Esophagus squamous epithelium (tissue), 4 donors: ENCODE results near the gene URGCP.
"Not testable (repeated sequence)": the region's sequence is repeated elsewhere in the genome, so short reads cannot be mapped to it uniquely, and the experiment has no call there.

Experiments used
- POLR2A ChIP-seq, 4 donors: fragments of 450-650 bp; IDR thresholded peaks; one replicate each; pipeline ENCODE4 v1.6.1; 2017; ENCODE audit warnings: antibody characterized with exemption in 4 of 4, mild to moderate bottlenecking in 4 of 4, moderate library complexity in 3 of 4
- TF ChIP-seq, protein P1 (sequence below), 6 experiments: fragments of 450-650 bp in 4 of 6; fragments of 200-600 bp in 2 of 6; sonication (generic) in 2 of 6; IDR thresholded peaks; one replicate each; pipeline ENCODE4 v1.5.1; 2016 to 2019; ENCODE audit warnings: antibody characterized with exemption in 6 of 6, mild to moderate bottlenecking in 4 of 6, moderate library complexity in 4 of 6

DNA sequence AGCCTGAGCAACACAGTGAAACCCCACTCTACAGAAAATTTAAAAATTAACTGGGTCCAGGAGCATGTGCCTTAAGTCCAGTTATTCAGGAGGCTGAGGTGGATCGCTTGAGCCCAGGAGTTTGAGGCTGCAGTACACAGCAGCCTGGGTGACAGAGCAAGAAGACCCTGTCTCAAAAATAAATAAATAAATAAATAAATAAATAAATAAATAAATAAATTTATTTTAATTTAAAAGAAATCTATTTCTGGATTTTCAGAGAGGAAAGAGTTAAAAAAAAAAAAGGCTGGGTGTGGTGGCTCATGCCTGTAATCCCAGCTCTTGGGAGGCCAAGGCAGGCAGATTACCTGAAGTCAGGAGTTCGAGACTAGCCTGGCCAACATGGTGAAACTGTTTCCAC is 7.8 kb downstream of the URGCP start:
- not testable (repeated sequence) for TF ChIP-seq POLR2A (IDR thresholded peaks at IDR 0.05)
- TF ChIP-seq, protein P1, sequence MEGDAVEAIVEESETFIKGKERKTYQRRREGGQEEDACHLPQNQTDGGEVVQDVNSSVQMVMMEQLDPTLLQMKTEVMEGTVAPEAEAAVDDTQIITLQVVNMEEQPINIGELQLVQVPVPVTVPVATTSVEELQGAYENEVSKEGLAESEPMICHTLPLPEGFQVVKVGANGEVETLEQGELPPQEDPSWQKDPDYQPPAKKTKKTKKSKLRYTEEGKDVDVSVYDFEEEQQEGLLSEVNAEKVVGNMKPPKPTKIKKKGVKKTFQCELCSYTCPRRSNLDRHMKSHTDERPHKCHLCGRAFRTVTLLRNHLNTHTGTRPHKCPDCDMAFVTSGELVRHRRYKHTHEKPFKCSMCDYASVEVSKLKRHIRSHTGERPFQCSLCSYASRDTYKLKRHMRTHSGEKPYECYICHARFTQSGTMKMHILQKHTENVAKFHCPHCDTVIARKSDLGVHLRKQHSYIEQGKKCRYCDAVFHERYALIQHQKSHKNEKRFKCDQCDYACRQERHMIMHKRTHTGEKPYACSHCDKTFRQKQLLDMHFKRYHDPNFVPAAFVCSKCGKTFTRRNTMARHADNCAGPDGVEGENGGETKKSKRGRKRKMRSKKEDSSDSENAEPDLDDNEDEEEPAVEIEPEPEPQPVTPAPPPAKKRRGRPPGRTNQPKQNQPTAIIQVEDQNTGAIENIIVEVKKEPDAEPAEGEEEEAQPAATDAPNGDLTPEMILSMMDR (IDR thresholded peaks at IDR 0.05), result not testable (repeated sequence)
